NCI-H1436 treated with DMSO at 0.1 percent for 48 hours (cell line): Measurements from ENCODE around the gene OMA1.
"Not testable (repeated sequence)": the region's sequence is repeated elsewhere in the genome, so short reads cannot be mapped to it uniquely, and the experiment has no call there.

Experiments used
- DNase-seq: peaks from one replicate; lab custom pipeline; 2025; lab: John Stamatoyannopoulos, UW

Gene OMA1

GRCh38 chr1:58573705-58574591 is 27.4 kb upstream of the OMA1 start:
- no peak for DNase-seq

GRCh38 chr1:58573138-58573537 is 26.6 kb upstream of the OMA1 start:
- no peak for DNase-seq

- no peak for DNase-seq
These were observed 26.2 kb upstream of the OMA1 start for GRCh38 chr1:58572690-58573089.

- DNase-seq, result no peak
These were observed 25.1 kb upstream of the OMA1 start for GRCh38 chr1:58571616-58572015.

- no peak for DNase-seq
These were observed 24.3 kb upstream of the OMA1 start for GRCh38 chr1:58570817-58571216.

GRCh38 chr1:58570094-58570493 is 23.6 kb upstream of the OMA1 start:
- no peak for DNase-seq

- no peak for DNase-seq
These were observed 22.4 kb upstream of the OMA1 start for GRCh38 chr1:58568911-58569310.

- DNase-seq, result no peak
These were observed 21.8 kb upstream of the OMA1 start for GRCh38 chr1:58568271-58568860.

GRCh38 chr1:58566339-58566738 is 19.8 kb upstream of the OMA1 start:
- DNase-seq, result no peak

GRCh38 chr1:58563715-58564114 is 17.2 kb upstream of the OMA1 start:
- not testable (repeated sequence) for DNase-seq

- no peak for DNase-seq
These were observed 15.1 kb upstream of the OMA1 start for GRCh38 chr1:58561633-58562032.

GRCh38 chr1:58555393-58555792 is 8.9 kb upstream of the OMA1 start:
- no peak for DNase-seq

GRCh38 chr1:58551186-58552140 is 4.9 kb upstream of the OMA1 start:
- no peak for DNase-seq

GRCh38 chr1:58549291-58549690 is 2.8 kb upstream of the OMA1 start:
- not testable (repeated sequence) for DNase-seq

GRCh38 chr1:58548371-58548770 is 1.8 kb upstream of the OMA1 start:
- DNase-seq, result no peak

- DNase-seq, result no peak
These were observed 671 bp downstream of the OMA1 start for GRCh38 chr1:58545591-58546519.

GRCh38 chr1:58543260-58543659 is 3.3 kb downstream of the OMA1 start:
- DNase-seq, result no peak

- no peak for DNase-seq
These were observed 7.0 kb downstream of the OMA1 start for GRCh38 chr1:58539553-58539952.

- DNase-seq, result no peak
These were observed 7.7 kb downstream of the OMA1 start for GRCh38 chr1:58538821-58539220.

GRCh38 chr1:58531842-58532241 is 14.7 kb downstream of the OMA1 start:
- not testable (repeated sequence) for DNase-seq

GRCh38 chr1:58529284-58529683 is 17.2 kb downstream of the OMA1 start:
- DNase-seq, result no peak
